Heart left ventricle (tissue), 16 donors: Measurements from ENCODE around the gene ZBTB18. TPM values are rescaled to one million over a fixed set of nuclear protein-coding genes. Genes with fewer than 3 reads are reported as not detected.

ENCODE experiments used
- ATAC-seq, 4 donors: fragments of 200-7000 bp; cut with Tn5 transposase; one replicate each; pipeline ENCODE4 v1.9.1; 2020 to 2022; ENCODE audit warnings: moderate library complexity in 4 of 4, mild to moderate bottlenecking in 3 of 4, moderate number of reproducible peaks in 1 of 4
- DNase-seq, 5 donors: peaks; one replicate each; pipeline ENCODE4 v3.0.0-alpha.2; 2020
- H3K27ac ChIP-seq, 12 donors: fragments of 200-600 bp; sonication (generic) in 4 of 12; one replicate each; pipeline versions ENCODE4 v1.5.0 to v1.8.0; 2016 to 2022; ENCODE audit warnings: mild to moderate bottlenecking in 2 of 12
- H3K27me3 ChIP-seq, 9 donors: fragments of 200-600 bp; sonication (generic) in 2 of 9; one replicate each; pipeline versions ENCODE4 v1.5.1 to v1.8.0; 2016 to 2022; ENCODE audit warnings: mild to moderate bottlenecking in 3 of 9
- H3K36me3 ChIP-seq, 9 donors: fragments of 200-600 bp; sonication (generic) in 2 of 9; one replicate each; pipeline versions ENCODE4 v1.5.0 to v1.8.0; 2018 to 2022; ENCODE audit warnings: mild to moderate bottlenecking in 2 of 9
- H3K4me1 ChIP-seq, 12 donors: fragments of 200-600 bp; sonication (generic) in 4 of 12; one replicate each; pipeline versions ENCODE4 v1.5.0 to v1.8.0; 2016 to 2022; ENCODE audit warnings: mild to moderate bottlenecking in 3 of 12
- H3K4me3 ChIP-seq, 12 donors: fragments of 200-600 bp; sonication (generic) in 4 of 12; one replicate each; pipeline versions ENCODE4 v1.5.0 to v1.8.0; 2017 to 2022; ENCODE audit warnings: mild to moderate bottlenecking in 9 of 12, moderate library complexity in 4 of 12
- H3K9me3 ChIP-seq, 12 donors: fragments of 200-600 bp; sonication (generic) in 4 of 12; one replicate each; pipeline versions ENCODE4 v1.5.0 to v1.8.0; 2016 to 2022; ENCODE audit warnings: mild to moderate bottlenecking in 1 of 12
- POLR2A ChIP-seq, 2 donors: fragments of 450-650 bp; IDR thresholded peaks; one replicate each; pipeline ENCODE4 v1.6.1; 2017; ENCODE audit warnings: antibody characterized with exemption in 2 of 2, mild to moderate bottlenecking in 2 of 2, moderate library complexity in 2 of 2
- WGBS, 4 donors: extraction: QIAGEN DNeasy Blood & Tissue Kit in 2 of 4; methylation state at CpG; one replicate each; pipeline versions ENCODE4 v1.1.5 to v1.1.7; 2013 to 2018; 5-methylcytosine and 5-hydroxymethylcytosine counted together
- intact Hi-C, 10 donors: fragments of 100-400 bp; cut with DNase I; formaldehyde crosslinking; loops; one replicate each; pipeline versions ENCODE4 v1.11.1 to v1.14.2; 2022
- polyA plus RNA-seq, 2 donors: library from polyadenylated mRNA; stranded (reverse); fragments of 200-250 nt; gene quantifications; one replicate each; pipeline ENCODE4 v1.2.3, GENCODE V29; 2013
- total RNA-seq, 9 donors: library from RNA; depleted of rRNA in 2 of 9; stranded (reverse); fragments of >200 nt in 2 of 9; fragmentation: NEBNext Ultra II Directional in 3 of 9; extraction: Animal tissue kit (Norgen Biotek cat#: 25700) in 3 of 9; gene quantifications; one replicate each; pipeline versions ENCODE4 v1.1.0 to v1.2.4, GENCODE V29; 2016 to 2023
- TF ChIP-seq, protein P1 (sequence below), 12 donors: fragments of 200-600 bp; sonication (generic) in 4 of 12; IDR thresholded peaks; one replicate each; pipeline versions ENCODE4 v1.5.0 to v1.8.0; 2018 to 2022; ENCODE audit warnings: antibody characterized with exemption in 12 of 12, mild to moderate bottlenecking in 5 of 12
- donor health status: ischemic (EF 13 %, LVEDD 7.1; RV severe dilation, severe dysfunction).
- donor health status: healthy with polysubstance abuse.
- donor health status: DM: no; HTN: yes; CAD: no.
- donor health status: DM: no; HTN: no; CAD: no.
- donor health status: ischemic (EF 25% LVEDD 6.9; RV normal size, moderate dysfunction).
- donor health status: ischemic (EF 25% LVEDD 5.7; RV mildly dilated, moderate dysfunction).
- donor health status: healthy.
- donor health status: DM: yes; HTN: yes; CAD: no.
- donor health status: ischemic (EF 35%, LVEDD 5.7; RV mildly dilated, moderate dysfunction).
- donor health status: nonischemic (EF 11% LVEDD 7.7; RV severe dilation, severe dysfunction).
- donor health status: DM: yes; HTN: yes; CAD: no.
- donor health status: PGD.
- donor health status: ischemic (EF 29% LVEDD 5.4; RV normal size, mild dysfunction).
- donor health status: nonischemic (EF 23%, LVEDD 6.1; RV moderate dilation, normal function).

ZBTB18 gene
- total and polyA plus RNA-seq, 11 donors: 12.5 to 29.2 (median 22.5) TPM

DNA sequence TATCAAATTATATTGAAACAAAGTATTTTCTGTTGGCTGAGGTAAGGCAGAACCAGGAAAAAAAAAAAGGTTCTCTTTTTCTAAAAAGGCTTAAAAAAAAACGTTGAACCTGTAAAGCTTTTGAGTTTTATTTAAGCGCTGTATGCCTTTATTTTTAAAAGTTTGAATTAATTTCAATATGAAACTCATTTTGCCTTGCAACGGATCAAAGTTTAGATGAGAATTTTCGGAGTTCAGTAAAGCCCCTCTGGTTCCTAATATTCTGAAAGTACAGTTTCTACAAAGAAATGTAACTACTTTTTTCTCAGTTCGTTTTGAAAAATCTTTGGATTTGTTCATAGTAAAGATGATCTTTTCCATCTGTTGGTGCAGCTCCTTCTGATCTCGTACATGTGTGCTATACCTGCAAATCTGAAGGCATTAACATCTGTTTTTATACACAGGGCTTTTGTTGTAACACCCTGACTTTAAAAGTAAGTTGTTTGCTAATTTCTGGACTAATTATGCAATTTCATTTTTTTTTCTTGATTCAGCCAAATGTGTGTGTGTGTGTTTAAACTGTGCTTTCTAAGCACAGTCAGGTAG, 1.7 kb downstream of the ZBTB18 start:
- WGBS, 4 donors: 65 to 73% (median 71%) methylated on average over 6 of the region's 6 CpGs
- intact Hi-C loops: loop anchor here in 5 of 10 donors (5.0 to 10.0 kb wide), 4 partner anchors 109 to 706 kb away; partner anchors contain the start of gene AKT3 (in 1 of the 5)

GRCh38 chr1:244053831-244054230, 2.7 kb downstream of the ZBTB18 start:
- H3K27ac ChIP-seq: no peak overlapping the region
- H3K36me3 ChIP-seq: peaks cover 0 to 38% (median 24%) of the 10 kb centered on the region in 9 donors
- DNase-seq: no peak
- H3K4me3 ChIP-seq: no peak overlapping the region
- intact Hi-C loops: loop anchor here in 5 of 10 donors (5.0 to 10.0 kb wide), 4 partner anchors 108 to 707 kb away; partner anchors contain the start of gene AKT3 (in 1 of the 5)
- no peaks in the 10 kb centered on the region for H3K27me3 ChIP-seq
- TF ChIP-seq POLR2A (IDR thresholded peaks at IDR 0.05): no peak
- TF ChIP-seq, protein P1, sequence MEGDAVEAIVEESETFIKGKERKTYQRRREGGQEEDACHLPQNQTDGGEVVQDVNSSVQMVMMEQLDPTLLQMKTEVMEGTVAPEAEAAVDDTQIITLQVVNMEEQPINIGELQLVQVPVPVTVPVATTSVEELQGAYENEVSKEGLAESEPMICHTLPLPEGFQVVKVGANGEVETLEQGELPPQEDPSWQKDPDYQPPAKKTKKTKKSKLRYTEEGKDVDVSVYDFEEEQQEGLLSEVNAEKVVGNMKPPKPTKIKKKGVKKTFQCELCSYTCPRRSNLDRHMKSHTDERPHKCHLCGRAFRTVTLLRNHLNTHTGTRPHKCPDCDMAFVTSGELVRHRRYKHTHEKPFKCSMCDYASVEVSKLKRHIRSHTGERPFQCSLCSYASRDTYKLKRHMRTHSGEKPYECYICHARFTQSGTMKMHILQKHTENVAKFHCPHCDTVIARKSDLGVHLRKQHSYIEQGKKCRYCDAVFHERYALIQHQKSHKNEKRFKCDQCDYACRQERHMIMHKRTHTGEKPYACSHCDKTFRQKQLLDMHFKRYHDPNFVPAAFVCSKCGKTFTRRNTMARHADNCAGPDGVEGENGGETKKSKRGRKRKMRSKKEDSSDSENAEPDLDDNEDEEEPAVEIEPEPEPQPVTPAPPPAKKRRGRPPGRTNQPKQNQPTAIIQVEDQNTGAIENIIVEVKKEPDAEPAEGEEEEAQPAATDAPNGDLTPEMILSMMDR (IDR thresholded peaks at IDR 0.05): no peak
- H3K9me3 ChIP-seq: no peaks in the 10 kb centered on the region
- no peak for ATAC-seq
- WGBS, 4 donors: 79 to 81% (median 80%) methylated on average over 11 of the region's 11 CpGs
- H3K4me1 ChIP-seq: peaks cover 3 to 46% (median 24%) of the 10 kb centered on the region in 12 donors

More for the DNA sequence above, 1.7 kb downstream of the ZBTB18 start:
- no peaks in the 10 kb centered on the region for H3K9me3 ChIP-seq
- DNase-seq (no peak), ATAC-seq (no peak)
- no peak overlapping the region for H3K4me3 ChIP-seq
- peak overlapping the region in 1 of 12 donors; percentile 81 for H3K27ac ChIP-seq
- peaks cover 3 to 46% (median 24%) of the 10 kb centered on the region in 12 donors for H3K4me1 ChIP-seq
- H3K36me3 ChIP-seq: peaks cover 0 to 38% (median 24%) of the 10 kb centered on the region in 9 donors
- H3K27me3 ChIP-seq: no peaks in the 10 kb centered on the region
- TF ChIP-seq, protein P1 (IDR thresholded peaks at IDR 0.05): no peak
- TF ChIP-seq POLR2A (IDR thresholded peaks at IDR 0.05): no peak

DNA sequence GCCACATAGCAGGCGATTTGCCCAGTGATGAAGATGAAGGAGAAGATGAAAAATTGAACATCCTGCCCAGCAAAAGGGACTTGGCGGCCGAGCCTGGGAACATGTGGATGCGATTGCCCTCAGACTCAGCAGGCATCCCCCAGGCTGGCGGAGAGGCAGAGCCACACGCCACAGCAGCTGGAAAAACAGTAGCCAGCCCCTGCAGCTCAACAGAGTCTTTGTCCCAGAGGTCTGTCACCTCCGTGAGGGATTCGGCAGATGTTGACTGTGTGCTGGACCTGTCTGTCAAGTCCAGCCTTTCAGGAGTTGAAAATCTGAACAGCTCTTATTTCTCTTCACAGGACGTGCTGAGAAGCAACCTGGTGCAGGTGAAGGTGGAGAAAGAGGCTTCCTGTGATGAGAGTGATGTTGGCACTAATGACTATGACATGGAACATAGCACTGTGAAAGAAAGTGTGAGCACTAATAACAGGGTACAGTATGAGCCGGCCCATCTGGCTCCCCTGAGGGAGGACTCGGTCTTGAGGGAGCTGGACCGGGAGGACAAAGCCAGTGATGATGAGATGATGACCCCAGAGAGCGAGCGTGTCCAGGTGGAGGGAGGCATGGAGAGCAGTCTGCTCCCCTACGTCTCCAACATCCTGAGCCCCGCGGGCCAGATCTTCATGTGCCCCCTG, 3.3 kb downstream of the ZBTB18 start:
- no peak for TF ChIP-seq POLR2A (IDR thresholded peaks at IDR 0.05)
- TF ChIP-seq, protein P1 (IDR thresholded peaks at IDR 0.05): no peak
- Histone ChIP-seq H3K27ac (no peak overlapping the region), H3K4me1 (peaks cover 3 to 46% (median 24%) of the 10 kb centered on the region in 12 donors), H3K27me3 (no peaks in the 10 kb centered on the region), H3K9me3 (no peaks in the 10 kb centered on the region), H3K4me3 (no peak overlapping the region), H3K36me3 (peaks cover 0 to 38% (median 24%) of the 10 kb centered on the region in 9 donors)
- no peak for DNase-seq
- intact Hi-C loops: loop anchor here in 5 of 10 donors (5.0 to 10.0 kb wide), 4 partner anchors 108 to 707 kb away; partner anchors contain the start of gene AKT3 (in 1 of the 5)
- whole genome bisulfite sequencing, 4 donors: 89 to 93% (median 90%) methylated on average over 17 of the region's 17 CpGs
- no peak for ATAC-seq

DNA sequence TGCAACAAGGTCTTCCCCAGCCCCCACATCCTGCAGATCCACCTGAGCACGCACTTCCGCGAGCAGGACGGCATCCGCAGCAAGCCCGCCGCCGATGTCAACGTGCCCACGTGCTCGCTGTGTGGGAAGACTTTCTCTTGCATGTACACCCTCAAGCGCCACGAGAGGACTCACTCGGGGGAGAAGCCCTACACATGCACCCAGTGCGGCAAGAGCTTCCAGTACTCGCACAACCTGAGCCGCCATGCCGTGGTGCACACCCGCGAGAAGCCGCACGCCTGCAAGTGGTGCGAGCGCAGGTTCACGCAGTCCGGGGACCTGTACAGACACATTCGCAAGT, 3.8 kb downstream of the ZBTB18 start:
- intact Hi-C loops: loop anchor here in 5 of 10 donors (5.0 to 10.0 kb wide), 4 partner anchors 107 to 708 kb away; partner anchors contain the start of gene AKT3 (in 1 of the 5)
- Histone ChIP-seq H3K4me1 (peaks cover 3 to 46% (median 24%) of the 10 kb centered on the region in 12 donors), H3K4me3 (no peak overlapping the region), H3K36me3 (peaks cover 0 to 38% (median 24%) of the 10 kb centered on the region in 9 donors), H3K27me3 (no peaks in the 10 kb centered on the region), H3K9me3 (no peaks in the 10 kb centered on the region), H3K27ac (no peak overlapping the region)
- TF ChIP-seq, protein P1 (IDR thresholded peaks at IDR 0.05): no peak
- TF ChIP-seq POLR2A (IDR thresholded peaks at IDR 0.05): no peak
- ATAC-seq: no peak
- DNase-seq: no peak
- 94 to 97% (median 96%) methylated on average over 27 of the region's 27 CpGs for WGBS, 4 donors
